Spleen (tissue), 7 donors: Measurements from ENCODE around the gene LTF.

Experiments used
- POLR2A ChIP-seq, 3 donors: fragments of 450-650 bp; IDR thresholded peaks; one replicate each; pipeline ENCODE4 v1.5.1; 2017; ENCODE audit warnings: antibody characterized with exemption in 3 of 3, mild to moderate bottlenecking in 1 of 3
- POLR2AphosphoS5 ChIP-seq, 3 donors: sonication (generic); formaldehyde crosslinking; IDR thresholded peaks; one replicate each; pipeline ENCODE4 v1.5.1; 2017; ENCODE audit warnings: antibody characterized with exemption in 3 of 3
- TF ChIP-seq, protein P1 (sequence below), 11 experiments: fragments of 200-600 bp in 7 of 11; fragments of 450-650 bp in 4 of 11; sonication (generic) in 4 of 11; IDR thresholded peaks in 8 of 11; conservative IDR thresholded peaks in 3 of 11; 1 replicate in 7 of 11; 2 replicates in 4 of 11; pipeline versions ENCODE4 v1.4.0 to v1.8.0; 2016 to 2021; ENCODE audit warnings: antibody characterized with exemption in 11 of 11, inconsistent platforms in 4 of 11, mild to moderate bottlenecking in 1 of 11
- donor health status: DM: no; HTN: no; CAD: no; lungs with moderate emphysema.
- donor health status: DM: no; HTN: no; CAD: no.
- donor health status: DM: no; HTN: no; CAD: no.

- TF ChIP-seq, protein P1, sequence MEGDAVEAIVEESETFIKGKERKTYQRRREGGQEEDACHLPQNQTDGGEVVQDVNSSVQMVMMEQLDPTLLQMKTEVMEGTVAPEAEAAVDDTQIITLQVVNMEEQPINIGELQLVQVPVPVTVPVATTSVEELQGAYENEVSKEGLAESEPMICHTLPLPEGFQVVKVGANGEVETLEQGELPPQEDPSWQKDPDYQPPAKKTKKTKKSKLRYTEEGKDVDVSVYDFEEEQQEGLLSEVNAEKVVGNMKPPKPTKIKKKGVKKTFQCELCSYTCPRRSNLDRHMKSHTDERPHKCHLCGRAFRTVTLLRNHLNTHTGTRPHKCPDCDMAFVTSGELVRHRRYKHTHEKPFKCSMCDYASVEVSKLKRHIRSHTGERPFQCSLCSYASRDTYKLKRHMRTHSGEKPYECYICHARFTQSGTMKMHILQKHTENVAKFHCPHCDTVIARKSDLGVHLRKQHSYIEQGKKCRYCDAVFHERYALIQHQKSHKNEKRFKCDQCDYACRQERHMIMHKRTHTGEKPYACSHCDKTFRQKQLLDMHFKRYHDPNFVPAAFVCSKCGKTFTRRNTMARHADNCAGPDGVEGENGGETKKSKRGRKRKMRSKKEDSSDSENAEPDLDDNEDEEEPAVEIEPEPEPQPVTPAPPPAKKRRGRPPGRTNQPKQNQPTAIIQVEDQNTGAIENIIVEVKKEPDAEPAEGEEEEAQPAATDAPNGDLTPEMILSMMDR (IDR thresholded peaks at IDR 0.05 in 8 of 11, conservative IDR thresholded peaks at IDR 0.05 in 3 of 11): no peak
- no peak for TF ChIP-seq POLR2A (IDR thresholded peaks at IDR 0.05)
- no peak for TF ChIP-seq POLR2AphosphoS5 (IDR thresholded peaks at IDR 0.05)
Measured at GRCh38 chr3:46498916-46499519, 34.3 kb upstream of the LTF start.
